ENCODE data around the gene NEK1.
A peak's percentile ranks its signal among the peaks of the same experiment; 100 is the strongest.
"Not testable (repeated sequence)": the region's sequence is repeated elsewhere in the genome, so short reads cannot be mapped to it uniquely, and the experiment has no call there.

The NEK1 gene

GRCh38 chr4:169626331-169627282 lies 14.2 kb upstream of the NEK1 start:
- DNase-seq, result no peak

- no peak for DNase-seq
Measured at GRCh38 chr4:169625886-169626285, 13.5 kb upstream of the NEK1 start.

GRCh38 chr4:169624012-169624411 lies 11.6 kb upstream of the NEK1 start:
- not testable (repeated sequence) for DNase-seq

- no peak for DNase-seq
Measured at GRCh38 chr4:169622566-169622965, 10.2 kb upstream of the NEK1 start.

GRCh38 chr4:169621731-169622492 lies 9.5 kb upstream of the NEK1 start:
- peak; percentile 83 for DNase-seq

- DNase-seq, result no peak
Measured at GRCh38 chr4:169620880-169621248, 8.5 kb upstream of the NEK1 start.

- DNase-seq, result peak; percentile 84
Measured at GRCh38 chr4:169619958-169620879, 7.8 kb upstream of the NEK1 start, which contains the start of gene CLCN3. TSS of gene CLCN3 (plus strand) at chr4:169620578. CDS start at chr4:169635929, 15,351 bp downstream.

- DNase-seq, result no peak
Measured at GRCh38 chr4:169619518-169619957, 7.2 kb upstream of the NEK1 start.

- no peak for DNase-seq
Measured at GRCh38 chr4:169618986-169619385, 6.6 kb upstream of the NEK1 start.

- DNase-seq, result no peak
Measured at GRCh38 chr4:169618286-169618685, 5.9 kb upstream of the NEK1 start.

GRCh38 chr4:169617306-169617705 lies 4.9 kb upstream of the NEK1 start:
- DNase-seq, result no peak

GRCh38 chr4:169616846-169617245 lies 4.5 kb upstream of the NEK1 start:
- DNase-seq, result no peak

- no peak for DNase-seq
Measured at GRCh38 chr4:169615467-169616106, 3.2 kb upstream of the NEK1 start.

GRCh38 chr4:169612871-169613859 lies 782 bp upstream of the NEK1 start:
- DNase-seq, result peak; percentile 72

GRCh38 chr4:169611157-169611556 lies 1.2 kb downstream of the NEK1 start:
- DNase-seq, result no peak

- DNase-seq, result no peak
Measured at GRCh38 chr4:169604903-169605331, 7.5 kb downstream of the NEK1 start.

- no peak for DNase-seq
Measured at GRCh38 chr4:169604131-169604900, 8.1 kb downstream of the NEK1 start.

GRCh38 chr4:169603312-169603711 lies 9.1 kb downstream of the NEK1 start:
- no peak for DNase-seq

GRCh38 chr4:169601016-169601771 lies 11.2 kb downstream of the NEK1 start:
- no peak for DNase-seq

Measured in central memory CD4-positive, alpha-beta T cell (primary cell).